Mesenteric fat pad (tissue), 1 donor: ENCODE measurements around the gene METTL25B. TPM values are rescaled to one million over a fixed set of nuclear protein-coding genes. Genes with fewer than 3 reads are reported as not detected.

Source experiments
- DNase-seq: peaks from one replicate; pipeline ENCODE4 v3.0.0-alpha.2; 2020; ENCODE audit warnings: low spot score
- total RNA-seq: library from RNA; stranded (reverse); fragmentation: NEBNext Ultra II Directional; extraction: Animal tissue kit (Norgen Biotek cat#: 25700); gene quantifications from one replicate; pipeline ENCODE4 v1.2.1, GENCODE V29; 2021
- donor health status: DM: yes; HTN: yes; CAD: no.

METTL25B gene
- total RNA-seq, 1 donor from 2014 or later = 20.0 TPM

GRCh38 chr1:156767101-156767878, 39.0 kb downstream of the METTL25B start, which contains the start of gene PRCC:
Gene PRCC (plus strand): TSS chr1:156767535. CDS start chr1:156767772, 237 bp downstream.
- peak; percentile 97 for DNase-seq

- DNase-seq = no peak
These were observed 39.8 kb downstream of the METTL25B start for GRCh38 chr1:156767879-156768604.

GRCh38 chr1:156768610-156769295, 40.5 kb downstream of the METTL25B start:
- no peak for DNase-seq

- no peak for DNase-seq
These were observed 44.0 kb downstream of the METTL25B start for GRCh38 chr1:156772222-156772621.

DNA sequence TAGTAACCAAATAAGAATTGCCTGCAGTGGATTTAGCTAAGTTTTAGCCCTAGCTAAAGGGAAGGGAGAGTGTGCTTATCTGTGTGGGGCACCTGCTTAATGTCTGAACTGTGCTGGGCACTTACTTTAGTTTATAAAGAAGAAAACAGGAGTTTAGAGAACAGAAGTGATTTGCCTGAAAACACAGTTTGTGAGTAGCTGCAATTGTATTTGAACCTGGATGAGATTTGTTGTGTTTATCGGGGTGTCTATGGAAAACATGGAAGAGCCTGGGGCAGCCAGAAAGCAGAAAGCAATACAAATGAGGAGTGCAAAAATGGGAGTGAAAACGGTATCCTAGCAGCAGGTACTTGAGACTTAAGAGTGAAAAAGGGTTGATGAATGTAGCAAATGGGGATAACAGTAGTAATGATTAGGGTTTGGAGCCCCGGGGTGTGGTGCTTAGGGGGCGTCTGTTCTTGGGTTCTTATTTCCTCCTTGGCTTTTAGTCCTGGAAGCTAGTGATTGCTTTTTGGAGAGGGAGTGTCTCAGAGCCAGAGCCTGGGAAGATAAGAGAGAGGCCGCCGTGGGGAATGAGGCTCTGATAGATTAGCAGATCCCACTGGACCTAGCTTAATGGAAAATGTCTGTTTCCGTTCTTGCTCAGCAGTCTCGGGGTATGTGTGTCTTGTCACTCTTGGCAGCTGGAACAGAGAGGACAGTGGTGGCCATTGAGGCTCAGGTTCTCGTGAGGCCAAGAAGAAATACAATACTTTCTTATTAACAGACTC, 44.6 kb downstream of the METTL25B start:
- no peak for DNase-seq

GRCh38 chr1:156773607-156774006, 45.3 kb downstream of the METTL25B start:
- DNase-seq = no peak

DNA sequence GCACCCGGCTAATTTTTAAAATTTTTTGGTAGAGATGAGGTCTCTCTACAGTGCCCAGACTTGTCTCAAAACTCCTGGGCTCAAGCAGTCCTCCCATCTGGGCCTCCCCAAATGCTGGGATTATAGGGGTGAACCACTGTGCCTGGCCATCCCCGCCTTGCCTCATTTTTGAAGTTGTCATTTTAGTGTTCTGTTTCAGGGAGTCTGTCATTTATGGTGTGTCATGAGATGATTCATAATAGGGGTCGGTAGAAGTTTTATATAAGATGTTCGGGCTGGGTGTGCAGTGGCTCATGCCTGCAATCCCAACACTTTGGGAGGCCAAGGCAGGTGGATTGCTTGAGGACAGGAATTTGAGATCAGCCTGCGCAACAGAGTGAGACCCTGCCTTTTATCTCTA, 47.5 kb downstream of the METTL25B start:
- DNase-seq = no peak

- DNase-seq = no peak
These were observed 48.7 kb downstream of the METTL25B start for GRCh38 chr1:156776942-156777341.

- DNase-seq = no peak
These were observed 49.3 kb downstream of the METTL25B start for GRCh38 chr1:156777573-156777972.

- no peak for DNase-seq
These were observed 53.4 kb downstream of the METTL25B start for GRCh38 chr1:156781585-156782186.

DNA sequence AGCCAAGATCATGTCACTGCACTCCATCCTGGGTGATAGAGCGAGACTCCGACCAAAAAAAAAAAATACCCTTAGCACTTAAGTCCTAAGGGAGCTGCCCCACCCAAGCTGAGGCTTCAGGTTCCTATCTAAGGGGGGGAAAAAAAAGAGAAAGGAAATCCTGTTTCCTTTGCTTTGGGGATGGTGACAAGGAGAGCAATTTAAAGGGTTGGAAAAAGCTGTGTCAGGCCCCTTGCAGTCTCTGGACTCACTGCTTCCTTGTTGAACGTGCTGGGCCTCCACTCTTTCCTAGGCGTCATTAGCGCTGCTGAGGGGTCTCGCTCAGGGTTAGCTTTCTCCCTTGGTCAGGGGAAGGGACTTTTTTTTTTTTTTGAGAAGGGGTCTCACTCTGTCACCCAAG, 57.2 kb downstream of the METTL25B start:
- no peak for DNase-seq

Other genes with a start within 250 kb of the METTL25B start
- 38.7 TPM for gene MEF2D, start 227.7 kb upstream of the METTL25B start, total RNA-seq
- gene IQGAP3, start 155.9 kb upstream of the METTL25B start, total RNA-seq = 0.55 TPM
- gene TTC24, start 148.7 kb upstream of the METTL25B start, total RNA-seq = not detected
- gene NAXE, start 136.7 kb upstream of the METTL25B start, total RNA-seq = 55.1 TPM
- gene GPATCH4, start 127.0 kb upstream of the METTL25B start, total RNA-seq = 40.4 TPM
- gene HAPLN2, start 109.1 kb upstream of the METTL25B start, total RNA-seq = 0.35 TPM
- 0.16 TPM for gene BCAN, start 86.4 kb upstream of the METTL25B start, total RNA-seq
- 49.5 TPM for gene NES, start 51.1 kb upstream of the METTL25B start, total RNA-seq
- gene CRABP2, start 22.9 kb upstream of the METTL25B start, total RNA-seq = 6.7 TPM
- 24.4 TPM for gene ISG20L2, start 297 bp downstream of the METTL25B start, total RNA-seq
- 89.6 TPM for gene MRPL24, start 12.6 kb downstream of the METTL25B start, total RNA-seq
- gene HDGF, start 23.2 kb downstream of the METTL25B start, total RNA-seq = 154 TPM
- gene PRCC, start 39.1 kb downstream of the METTL25B start, total RNA-seq = 64.4 TPM
- 4.7 TPM for gene SH2D2A, start 88.4 kb downstream of the METTL25B start, total RNA-seq
- 0.10 TPM for gene INSRR, start 130.6 kb downstream of the METTL25B start, total RNA-seq
- 1.8 TPM for gene NTRK1, start 132.4 kb downstream of the METTL25B start, total RNA-seq
- 17.7 TPM for gene PEAR1, start 165.2 kb downstream of the METTL25B start, total RNA-seq
- 0.32 TPM for gene LRRC71, start 192.2 kb downstream of the METTL25B start, total RNA-seq